Neural progenitor cell (in vitro differentiated cells): Measurements from ENCODE around the gene PBX1.

Experiments used
- CTCF ChIP-seq: fragments of 200-600 bp; sonication (generic); IDR thresholded peaks from 2 replicates; pipeline ENCODE4 v1.5.1; 2017; ENCODE audit warnings: antibody characterized with exemption, mild to moderate bottlenecking
- EZH2 ChIP-seq: fragments of 200-600 bp; sonication (generic); IDR thresholded peaks from 2 replicates; pipeline ENCODE4 v1.6.1; 2017; ENCODE audit warnings: antibody characterized with exemption, mild to moderate bottlenecking, moderate library complexity
- EZH2phosphoT487 ChIP-seq: fragments of 200-600 bp; sonication (generic); IDR thresholded peaks from 2 replicates; pipeline ENCODE4 v1.6.1; 2017; ENCODE audit warnings: antibody characterized with exemption

DNA sequence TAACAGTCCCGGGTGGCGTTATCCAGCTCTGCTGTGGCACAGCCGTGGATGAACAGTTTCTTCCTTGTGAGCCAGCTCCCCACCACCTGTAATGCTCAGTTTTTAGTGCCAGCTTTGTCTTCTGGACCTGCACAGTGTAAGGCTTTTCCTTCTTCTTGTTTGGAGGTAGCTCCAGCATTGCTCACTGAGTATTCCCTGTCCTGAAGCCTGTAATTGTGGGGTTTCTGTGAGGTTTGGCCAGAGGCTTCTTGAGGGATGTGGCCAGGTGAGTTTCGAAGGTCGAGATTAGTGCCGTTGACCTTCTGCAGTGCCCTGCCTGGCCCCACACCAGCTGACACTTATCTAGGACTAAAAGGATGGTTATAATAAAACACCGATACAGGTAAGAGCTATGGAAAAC, 75.0 kb downstream of the PBX1 start:
- TF ChIP-seq EZH2 (no peak), CTCF (no peak), EZH2phosphoT487 (no peak)
